Glutamatergic neuron (in vitro differentiated cells): Measurements from ENCODE around the gene STAT4. TPM values are rescaled to one million over a fixed set of nuclear protein-coding genes. Genes with fewer than 3 reads are reported as not detected.

Experiments used
- DNase-seq: peaks from one replicate; pipeline ENCODE4 v3.0.0; 2022
- H3K27ac Mint-ChIP-seq: one replicate; pipeline ENCODE4 v1.8.0; 2020; ENCODE audit warnings: mild to moderate bottlenecking, mixed read lengths, inconsistent platforms; ENCODE audit not compliant: unreplicated experiment
- H3K27me3 Mint-ChIP-seq: one replicate; pipeline ENCODE4 v1.8.0; 2020; ENCODE audit warnings: mild to moderate bottlenecking, moderate library complexity, mixed read lengths, inconsistent platforms; ENCODE audit not compliant: unreplicated experiment
- H3K36me3 Mint-ChIP-seq: one replicate; pipeline ENCODE4 v1.8.0; 2020; ENCODE audit warnings: mild to moderate bottlenecking, mixed read lengths, inconsistent platforms; ENCODE audit not compliant: unreplicated experiment
- H3K4me1 Mint-ChIP-seq: one replicate; pipeline ENCODE4 v1.8.0; 2020; ENCODE audit warnings: mild to moderate bottlenecking, low read depth, mixed read lengths, inconsistent platforms; ENCODE audit not compliant: unreplicated experiment
- H3K4me3 Mint-ChIP-seq: one replicate; pipeline ENCODE4 v1.8.0; 2020; ENCODE audit warnings: mild to moderate bottlenecking, mixed read lengths, inconsistent platforms; ENCODE audit not compliant: unreplicated experiment
- H3K9me3 Mint-ChIP-seq: one replicate; pipeline ENCODE4 v1.8.0; 2020; ENCODE audit warnings: mild to moderate bottlenecking, moderate library complexity, mixed read lengths, inconsistent platforms; ENCODE audit not compliant: unreplicated experiment
- CTCF ChIP-seq: fragments of 200-600 bp; sonication (generic); IDR thresholded peaks from one replicate; pipeline ENCODE4 v1.5.0; 2021; ENCODE audit not compliant: partially characterized antibody, unreplicated experiment
- total RNA-seq: library from RNA; stranded (reverse); fragmentation: NEBNext Ultra II Directional; extraction: Animal tissue kit (Norgen Biotek cat#: 25700); gene quantifications from one replicate; pipeline ENCODE4 v1.2.1, GENCODE V29; 2021; ENCODE audit not compliant: unreplicated experiment

STAT4 gene
- total RNA-seq, 1 donor from 2014 or later, result 0.74 TPM

DNA sequence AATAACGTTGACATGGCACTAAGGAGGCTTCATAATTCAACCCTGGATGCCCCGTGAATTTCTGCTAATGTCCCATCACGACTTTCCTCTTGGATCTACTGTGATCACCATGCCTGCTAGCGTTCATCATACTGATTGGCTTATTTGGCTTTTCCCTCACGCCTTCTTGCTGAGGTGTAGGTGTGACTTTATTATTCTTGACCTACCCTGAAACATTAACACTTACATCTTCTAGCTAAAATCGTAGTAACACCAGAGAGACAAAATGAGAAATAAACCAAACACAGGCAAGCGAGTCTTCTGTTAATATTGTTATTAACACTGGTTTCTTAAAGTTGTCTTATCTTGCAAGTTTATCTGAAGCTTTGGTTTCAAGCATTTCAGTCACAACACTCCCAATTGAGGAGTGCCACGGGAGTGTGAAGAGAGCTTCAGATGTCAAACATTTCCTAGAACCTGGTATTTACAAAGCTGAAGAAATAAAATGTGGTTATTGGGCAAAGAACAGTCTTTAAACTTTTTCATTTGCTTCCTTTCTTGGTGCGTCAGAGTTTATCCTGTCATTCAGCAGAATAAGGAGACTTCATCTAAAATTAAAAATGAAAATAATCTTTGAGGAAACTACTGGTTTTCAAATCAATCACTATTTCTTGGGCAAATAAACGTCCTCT is 121.4 kb downstream of the STAT4 start:
- no peaks in the 10 kb centered on the region for H3K4me1 Mint-ChIP-seq
- no peak overlapping the region for H3K27ac Mint-ChIP-seq
- DNase-seq, result no peak
- TF ChIP-seq CTCF, result no peak
- no peaks in the 10 kb centered on the region for H3K36me3 Mint-ChIP-seq
- no peak overlapping the region for H3K4me3 Mint-ChIP-seq
- no peaks in the 10 kb centered on the region for H3K27me3 Mint-ChIP-seq
- H3K9me3 Mint-ChIP-seq, result no peaks in the 10 kb centered on the region

DNA sequence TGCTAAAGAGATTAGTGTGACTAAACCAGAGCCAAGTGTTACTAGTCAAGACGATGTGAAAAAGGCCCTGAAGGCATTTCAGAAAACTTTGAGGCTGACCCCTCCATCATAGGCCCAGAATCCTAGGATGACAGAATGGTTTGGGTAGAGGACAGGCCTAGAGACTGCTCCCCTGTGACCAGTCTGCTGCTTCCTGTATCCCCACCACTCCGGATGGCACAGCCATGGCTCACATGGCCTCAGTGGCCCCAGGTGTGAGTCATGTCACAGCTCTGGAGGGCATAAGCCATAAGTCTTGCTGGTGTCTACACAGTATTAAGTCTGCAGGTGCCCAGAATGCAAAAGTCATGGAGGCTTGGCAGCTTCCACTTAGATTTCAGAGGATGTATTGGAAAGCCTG is 124.4 kb downstream of the STAT4 start:
- Mint-ChIP-seq H3K9me3 (no peaks in the 10 kb centered on the region), H3K27me3 (no peaks in the 10 kb centered on the region), H3K4me3 (no peak overlapping the region), H3K36me3 (no peaks in the 10 kb centered on the region), H3K4me1 (no peaks in the 10 kb centered on the region), H3K27ac (no peak overlapping the region)
- no peak for DNase-seq
- TF ChIP-seq CTCF, result no peak

DNA sequence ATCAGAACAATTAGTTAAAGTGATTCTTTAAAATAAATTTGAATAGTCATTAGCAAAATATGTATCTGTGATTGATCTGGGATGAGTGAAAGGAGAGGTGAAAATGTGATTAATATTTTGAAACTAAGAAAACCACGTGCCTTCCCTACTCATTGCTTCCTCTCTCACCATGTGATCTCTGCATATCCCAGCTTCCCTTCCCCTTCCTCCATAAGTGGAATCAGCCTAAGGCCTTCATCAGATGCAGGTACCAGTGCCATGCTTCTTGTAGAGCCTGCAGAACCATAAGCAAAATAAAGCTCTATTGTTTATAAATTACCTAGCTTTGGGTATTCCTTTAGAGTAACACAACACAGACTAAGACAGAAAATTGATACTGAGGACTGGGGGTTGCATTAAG is 125.7 kb downstream of the STAT4 start:
- no peaks in the 10 kb centered on the region for H3K36me3 Mint-ChIP-seq
- H3K9me3 Mint-ChIP-seq, result no peaks in the 10 kb centered on the region
- H3K4me3 Mint-ChIP-seq, result no peak overlapping the region
- no peaks in the 10 kb centered on the region for H3K4me1 Mint-ChIP-seq
- H3K27me3 Mint-ChIP-seq, result no peaks in the 10 kb centered on the region
- no peak for DNase-seq
- H3K27ac Mint-ChIP-seq, result no peak overlapping the region
- no peak for TF ChIP-seq CTCF

- no peak for DNase-seq
- no peak overlapping the region for H3K4me3 Mint-ChIP-seq
- TF ChIP-seq CTCF, result no peak
- no peaks in the 10 kb centered on the region for H3K36me3 Mint-ChIP-seq
- no peaks in the 10 kb centered on the region for H3K27me3 Mint-ChIP-seq
- no peak overlapping the region for H3K27ac Mint-ChIP-seq
- H3K9me3 Mint-ChIP-seq, result no peaks in the 10 kb centered on the region
- H3K4me1 Mint-ChIP-seq, result no peaks in the 10 kb centered on the region
Observed at GRCh38 chr2:191023235-191023679, 127.5 kb downstream of the STAT4 start.

DNA sequence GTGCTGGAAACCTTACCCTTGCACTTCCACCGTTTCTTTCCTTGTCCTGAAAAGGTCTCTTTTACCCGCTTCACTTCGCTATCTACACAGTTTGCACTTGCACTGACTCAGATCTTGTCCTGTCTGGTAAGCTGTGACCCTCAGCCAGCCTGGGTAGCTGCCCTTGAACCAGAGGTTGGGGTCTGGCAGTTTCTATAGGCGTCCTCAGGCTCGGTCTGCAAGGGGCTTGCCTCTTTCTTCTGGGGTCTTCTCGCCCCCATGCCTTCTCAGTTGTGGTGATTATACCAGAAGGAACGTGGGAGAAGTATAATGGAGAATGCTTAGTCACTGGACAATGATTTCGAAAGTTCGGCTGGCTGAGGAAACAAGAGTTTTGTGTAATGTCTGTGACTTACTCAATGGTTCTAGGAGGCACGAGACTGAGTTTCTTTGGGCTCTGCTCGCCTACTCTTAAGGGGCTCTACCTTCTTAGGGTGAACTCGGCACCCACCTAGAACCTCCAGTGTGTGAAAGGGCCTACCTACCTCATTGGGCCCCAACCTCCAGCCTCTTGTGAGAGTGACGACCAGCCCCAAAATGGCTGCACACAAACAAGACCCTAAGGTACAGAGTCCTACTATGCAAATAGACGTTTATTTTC is 129.9 kb downstream of the STAT4 start:
- peaks cover under 1% of the 10 kb centered on the region for H3K27me3 Mint-ChIP-seq
- H3K4me1 Mint-ChIP-seq, result no peaks in the 10 kb centered on the region
- no peak for DNase-seq
- no peaks in the 10 kb centered on the region for H3K36me3 Mint-ChIP-seq
- no peak for TF ChIP-seq CTCF
- H3K4me3 Mint-ChIP-seq, result no peak overlapping the region
- H3K27ac Mint-ChIP-seq, result no peak overlapping the region
- no peaks in the 10 kb centered on the region for H3K9me3 Mint-ChIP-seq
